ENCODE measurements around the gene ACTR6. TPM values are rescaled to one million over a fixed set of nuclear protein-coding genes. Genes with fewer than 3 reads are reported as not detected.

Gene ACTR6
- total and polyA plus RNA-seq, 9 of the 15 experiments (the other 6 are each of a cell fraction or from before 2014, with no cell fraction given), result 26.1 to 109 (median 70.9) TPM

GRCh38 chr12:100211698-100212097, 11.1 kb downstream of the ACTR6 start:
- H3K9me3 ChIP-seq (replicated peaks; ENCODE audit: control insufficient read depth, insufficient read depth, low read depth, low read length), result no peaks in the 10 kb centered on the region
- H3K27me3 ChIP-seq (ENCODE audit: control insufficient read depth in 2 of 2, insufficient read depth in 2 of 2, low read length in 2 of 2), result no peaks in the 10 kb centered on the region
- in situ Hi-C loops (cut with MboI) (no loop called here), intact Hi-C loops (cut with micrococcal nuclease) (no loop called here)
- no peaks in the 10 kb centered on the region for H4K20me1 ChIP-seq (replicated peaks; ENCODE audit: control insufficient read depth, insufficient read depth, low read length)
- no TSS peak for BruUV-seq (replicated peaks)
- H3K4me3 ChIP-seq, result no peak overlapping the region
- H3K9me1 ChIP-seq (ENCODE audit: control insufficient read depth, insufficient read depth, low read length), result no peaks in the 10 kb centered on the region
- H3K4me2 ChIP-seq (ENCODE audit: insufficient read depth, low read length), result no peak overlapping the region
- H2AFZ ChIP-seq (ENCODE audit: low read depth, low read length), result no peak overlapping the region
- H3K79me2 ChIP-seq (ENCODE audit: control insufficient read depth, insufficient read depth, low read length), result no peaks in the 10 kb centered on the region
- peaks cover 90% of the 10 kb centered on the region for H3K36me3 ChIP-seq (ENCODE audit: control insufficient read depth, insufficient read depth, low read length)
- DNase-seq (ENCODE audit: extremely low read depth in 1 of 4, low spot score in 3 of 4) (no peak), FAIRE-seq (no peak), ATAC-seq (no peak)
- TF ChIP-seq MAFK (IDR thresholded peaks at IDR 0.05; ENCODE audit: low read length) (peak; percentile 99), CGGBP1 (CRISPR knock-in tag; IDR thresholded peaks at IDR 0.05) (no peak), GATA2 (CRISPR knock-in tag; IDR thresholded peaks at IDR 0.05) (no peak), ZNF316 (IDR thresholded peaks at IDR 0.05) (peak; percentile 96), MAFG (tag; conservative IDR thresholded peaks at IDR 0.05) (peak; percentile 93), C11orf30 (IDR thresholded peaks at IDR 0.05; ENCODE audit: low read depth) (peak; percentile 92), KDM4B (IDR thresholded peaks at IDR 0.05; ENCODE audit: borderline replicate concordance in 2 of 2, low read depth in 1 of 2) (no peak), ZNF764 (CRISPR knock-in tag; IDR thresholded peaks at IDR 0.05; ENCODE audit: low read depth) (no peak), MAFF (IDR thresholded peaks at IDR 0.05; ENCODE audit: low read length) (peak; percentile 98), ZBTB9 (CRISPR knock-in tag; IDR thresholded peaks at IDR 0.05) (no peak), ZNF79 (CRISPR knock-in tag; IDR thresholded peaks at IDR 0.05; ENCODE audit: low read depth) (no peak), POLR3G (IDR thresholded peaks at IDR 0.05; ENCODE audit: extremely low read depth, insufficient read length, insufficient replicate concordance) (no peak), ZNF449 (CRISPR knock-in tag; IDR thresholded peaks at IDR 0.05) (no peak)
- ChIA-PET CTCF (ENCODE audit: low intra/inter-chr PET ratio) (interaction anchor here (0.7 kb wide), 1 partner anchor 1474 kb away, joined by 3 read pairs; no protein-coding TSS in a partner anchor), POLR2A (no interaction called here)
- 89% methylated on average over 2 of the region's 2 CpGs for WGBS (ENCODE audit: insufficient coverage, low coverage, missing lambda C conversion rate)
- H3K4me1 ChIP-seq (replicated peaks in 1 of 2; ENCODE audit: control insufficient read depth in 2 of 2, insufficient read depth in 2 of 2, low read length in 2 of 2), result no peaks in the 10 kb centered on the region
- H3K27ac ChIP-seq (ENCODE audit: extremely low read depth, low read depth, low read length), result no peak overlapping the region
- H3K9ac ChIP-seq (ENCODE audit: insufficient read depth in 1 of 2, low read depth in 2 of 2, low read length in 2 of 2), result no peak overlapping the region

Data from K562 (cell line).